Astrocyte of the spinal cord (primary cell): ENCODE data around the gene PTPRR.

Experiments used
- DNase-seq: peaks from one replicate; pipeline ENCODE4 v3.0.0; 2011; ENCODE audit warnings: low read depth, low spot score
- H3K4me3 ChIP-seq: 2 replicates; pipeline ENCODE4 v1.5.1; 2011; ENCODE audit warnings: low read depth, mild to moderate bottlenecking, low read length, moderate library complexity
- in situ Hi-C: cut with HindIII; loops from 2 replicates; pipeline ENCODE4 v1.10.0; 2017; ENCODE audit warnings: low sequenced_read_pairs
- TF ChIP-seq, protein P1 (sequence below): IDR thresholded peaks from 2 replicates; pipeline ENCODE4 v1.5.1; 2012; ENCODE audit warnings: low read depth, mild to moderate bottlenecking, low read length, inconsistent platforms

The PTPRR gene

DNA sequence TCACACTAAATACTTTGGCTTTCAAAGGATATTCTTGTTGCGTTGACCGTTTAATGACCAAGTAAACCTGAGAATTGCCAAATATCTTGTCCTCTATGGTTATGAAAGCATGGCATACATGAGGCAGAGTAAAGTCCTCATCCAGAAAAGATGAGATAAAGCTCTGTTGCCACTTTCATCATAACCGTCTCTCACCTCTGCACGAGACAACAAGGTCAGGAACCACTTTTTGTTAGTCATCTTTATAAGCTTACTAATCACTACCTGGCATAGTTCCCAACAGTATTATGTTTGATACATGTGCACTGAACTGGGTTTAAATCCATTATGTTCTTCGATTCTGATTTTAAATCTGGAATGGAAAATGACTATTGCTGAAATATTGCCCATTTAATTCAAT, 314.6 kb downstream of the PTPRR start:
- H3K4me3 ChIP-seq, result no peak overlapping the region
- no peak for DNase-seq
- TF ChIP-seq, protein P1, sequence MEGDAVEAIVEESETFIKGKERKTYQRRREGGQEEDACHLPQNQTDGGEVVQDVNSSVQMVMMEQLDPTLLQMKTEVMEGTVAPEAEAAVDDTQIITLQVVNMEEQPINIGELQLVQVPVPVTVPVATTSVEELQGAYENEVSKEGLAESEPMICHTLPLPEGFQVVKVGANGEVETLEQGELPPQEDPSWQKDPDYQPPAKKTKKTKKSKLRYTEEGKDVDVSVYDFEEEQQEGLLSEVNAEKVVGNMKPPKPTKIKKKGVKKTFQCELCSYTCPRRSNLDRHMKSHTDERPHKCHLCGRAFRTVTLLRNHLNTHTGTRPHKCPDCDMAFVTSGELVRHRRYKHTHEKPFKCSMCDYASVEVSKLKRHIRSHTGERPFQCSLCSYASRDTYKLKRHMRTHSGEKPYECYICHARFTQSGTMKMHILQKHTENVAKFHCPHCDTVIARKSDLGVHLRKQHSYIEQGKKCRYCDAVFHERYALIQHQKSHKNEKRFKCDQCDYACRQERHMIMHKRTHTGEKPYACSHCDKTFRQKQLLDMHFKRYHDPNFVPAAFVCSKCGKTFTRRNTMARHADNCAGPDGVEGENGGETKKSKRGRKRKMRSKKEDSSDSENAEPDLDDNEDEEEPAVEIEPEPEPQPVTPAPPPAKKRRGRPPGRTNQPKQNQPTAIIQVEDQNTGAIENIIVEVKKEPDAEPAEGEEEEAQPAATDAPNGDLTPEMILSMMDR, result no peak
- in situ Hi-C loops, result no loop called here

DNA sequence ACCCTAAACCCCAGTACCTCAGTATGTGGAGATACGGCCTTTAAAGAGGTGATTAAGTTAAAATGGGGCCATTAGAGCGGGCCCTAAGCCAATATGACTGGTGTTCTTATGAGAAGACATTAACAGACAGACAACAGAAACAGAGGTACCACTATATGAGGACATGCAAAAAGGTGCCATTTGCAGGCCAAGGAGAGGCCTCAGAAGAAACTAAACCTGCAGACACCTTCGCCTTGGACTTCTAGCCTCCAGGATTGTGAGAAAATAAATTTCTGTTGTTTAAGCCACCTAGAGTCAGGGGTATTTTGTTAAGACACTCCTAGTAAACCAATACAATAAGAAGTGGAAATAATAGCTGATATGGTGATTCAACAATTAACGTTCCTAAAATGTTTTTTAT, 315.9 kb downstream of the PTPRR start:
- TF ChIP-seq, protein P1, result no peak
- H3K4me3 ChIP-seq, result no peak overlapping the region
- DNase-seq, result no peak
- in situ Hi-C loops, result no loop called here

DNA sequence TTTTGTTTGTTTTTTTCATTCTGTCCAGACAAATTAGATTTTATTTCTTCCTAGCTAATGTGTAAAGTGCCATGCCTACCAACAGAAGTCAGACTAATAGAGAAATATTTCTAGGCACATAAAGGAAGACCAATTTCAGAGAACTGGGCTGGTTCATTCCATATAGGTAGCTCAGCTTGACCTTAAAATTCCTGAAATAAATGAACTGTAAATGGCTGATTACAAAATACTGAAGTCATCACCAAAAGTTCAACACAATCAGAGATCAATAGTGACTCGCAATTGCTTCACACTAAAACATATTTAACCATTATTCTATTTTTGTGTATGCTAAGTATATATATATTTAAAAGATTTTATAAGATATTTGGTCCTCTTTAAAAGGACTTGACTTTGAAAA, 317.5 kb downstream of the PTPRR start:
- DNase-seq, result no peak
- TF ChIP-seq, protein P1, result no peak
- in situ Hi-C loops, result no loop called here
- no peak overlapping the region for H3K4me3 ChIP-seq

DNA sequence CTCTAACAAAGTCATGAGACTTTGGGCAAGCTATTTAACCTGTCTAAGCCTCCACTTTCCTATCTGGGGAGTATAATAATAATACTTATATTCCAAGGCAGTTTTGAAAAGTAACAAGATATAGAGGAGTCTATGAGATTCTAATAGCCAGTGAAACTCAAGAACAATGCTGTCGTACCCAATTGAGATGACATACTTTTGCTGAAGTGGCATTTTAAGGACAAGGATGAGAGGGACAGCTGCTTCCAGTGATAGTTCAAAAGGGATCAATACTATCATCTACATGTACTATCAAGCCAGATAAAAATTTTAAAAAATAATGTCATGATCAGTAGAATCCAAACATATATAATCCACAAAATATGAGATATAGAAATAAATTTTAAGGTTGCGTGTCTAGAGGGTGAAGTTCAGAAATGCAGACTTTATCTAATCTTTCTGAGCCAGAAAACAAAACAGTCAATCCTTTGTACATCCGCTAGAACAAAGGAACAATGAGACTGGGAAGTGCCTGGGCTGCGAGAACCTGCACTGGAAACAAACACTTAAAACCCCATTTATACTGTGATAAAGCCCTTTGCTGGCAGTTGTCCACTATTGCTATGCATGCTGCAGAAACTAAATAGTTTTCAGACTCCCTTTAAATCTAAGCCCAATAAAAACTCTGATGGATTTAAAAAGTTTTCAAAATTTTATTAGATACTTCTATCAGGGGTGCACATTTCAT, 321.9 kb downstream of the PTPRR start:
- H3K4me3 ChIP-seq, result no peak overlapping the region
- no peak for DNase-seq
- in situ Hi-C loops, result no loop called here
- TF ChIP-seq, protein P1, result no peak

DNA sequence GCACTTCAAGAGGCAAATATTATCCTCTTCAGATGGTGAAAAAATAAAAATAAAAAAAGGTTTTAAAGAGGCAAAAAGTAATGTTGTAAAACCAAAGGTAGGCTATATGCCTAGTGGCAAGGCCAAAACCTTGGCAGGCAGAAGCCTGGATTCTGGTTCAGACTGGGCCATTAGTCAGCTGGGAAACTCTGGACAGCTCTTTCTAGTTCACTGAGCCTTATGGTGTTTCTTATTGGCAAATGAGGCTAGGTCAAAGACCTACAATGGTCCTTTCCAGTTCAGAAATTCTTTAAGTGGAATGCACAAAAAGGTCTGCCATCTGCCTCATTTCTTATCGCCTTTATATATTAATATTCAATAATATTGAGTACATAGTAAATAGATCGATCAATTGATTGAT, 327.9 kb downstream of the PTPRR start:
- TF ChIP-seq, protein P1, result no peak

DNA sequence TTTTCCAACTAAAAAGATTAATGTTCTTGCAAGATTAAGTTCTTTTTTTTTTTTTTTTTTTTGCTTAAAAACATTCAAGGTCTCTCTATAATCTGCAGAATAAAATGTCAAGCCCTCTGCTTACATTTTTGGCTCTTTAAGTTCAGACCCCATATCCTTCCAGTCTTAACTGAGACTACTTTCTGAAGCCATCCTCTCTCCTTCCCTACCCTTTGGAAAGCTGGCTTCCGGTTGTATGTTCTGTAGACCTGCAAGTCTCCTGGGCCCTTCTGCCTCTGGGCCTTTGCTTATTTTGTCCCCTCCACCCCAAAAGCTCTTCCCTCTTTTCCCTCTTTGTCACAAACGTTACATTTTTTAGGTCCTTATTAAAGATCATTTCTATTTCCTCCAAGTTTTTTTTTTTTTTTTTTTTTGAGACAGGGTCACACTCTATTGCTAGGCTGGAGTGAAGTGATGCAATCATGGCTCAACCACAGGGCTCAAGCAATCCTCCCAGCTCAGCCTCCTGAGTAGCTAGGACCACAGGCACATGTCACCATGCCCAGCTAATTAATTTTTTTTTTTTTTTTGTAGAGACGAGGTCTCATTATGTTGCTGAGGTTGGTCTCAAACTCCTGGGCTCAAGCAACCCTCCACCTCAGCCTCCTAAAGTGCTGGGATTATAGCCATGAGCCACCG, 329.9 kb downstream of the PTPRR start:
- no peak for DNase-seq
- TF ChIP-seq, protein P1, result no peak
- in situ Hi-C loops, result no loop called here
- no peak overlapping the region for H3K4me3 ChIP-seq

More for the DNA sequence above, 327.9 kb downstream of the PTPRR start:
- H3K4me3 ChIP-seq, result no peak overlapping the region
- no peak for DNase-seq
- in situ Hi-C loops, result no loop called here
